DOHH2 (cell line): ENCODE results near the gene CNTNAP5.

Experiments used
- H3F3A ChIP-seq: fragments of 200-600 bp; sonication (generic), shearing (Covaris generic); 2 replicates; pipeline ENCODE4 v1.6.0; 2016; ENCODE audit warnings: antibody characterized with exemption, mild to moderate bottlenecking; ENCODE audit not compliant: control insufficient read depth, insufficient read depth
- H3K27ac ChIP-seq: fragments of 200-600 bp; sonication (generic); 2 replicates; pipeline ENCODE4 v1.5.1; 2014; ENCODE audit warnings: low read depth, mild to moderate bottlenecking, low read length, moderate library complexity
- H3K27me3 ChIP-seq: fragments of 200-600 bp; sonication (generic); 2 replicates; pipeline ENCODE4 v1.6.1; 2014; ENCODE audit warnings: mild to moderate bottlenecking, low read length, mixed read lengths; ENCODE audit not compliant: control insufficient read depth
- H3K36me3 ChIP-seq: fragments of 200-600 bp; sonication (generic); 2 replicates; pipeline ENCODE4 v1.6.1; 2014; ENCODE audit warnings: mild to moderate bottlenecking, low read length, moderate library complexity, mixed read lengths; ENCODE audit not compliant: control insufficient read depth
- H3K4me1 ChIP-seq: fragments of 200-600 bp; sonication (generic); 2 replicates; pipeline ENCODE4 v1.6.1; 2014; ENCODE audit warnings: mild to moderate bottlenecking, low read length, mixed read lengths; ENCODE audit not compliant: control insufficient read depth
- H3K4me2 ChIP-seq: fragments of 200-600 bp; sonication (generic); 2 replicates; pipeline ENCODE4 v1.6.0; 2014; ENCODE audit warnings: mild to moderate bottlenecking, low read length, moderate library complexity
- H3K4me3 ChIP-seq: fragments of 200-600 bp; sonication (generic); 2 replicates; pipeline ENCODE4 v1.5.1; 2014; ENCODE audit warnings: mild to moderate bottlenecking, low read length, mixed read lengths
- H3K79me2 ChIP-seq: fragments of 200-600 bp; sonication (generic); 2 replicates; pipeline ENCODE4 v1.6.1; 2014; ENCODE audit warnings: mild to moderate bottlenecking, low read length, mixed read lengths; ENCODE audit not compliant: control insufficient read depth
- H3K9me2 ChIP-seq: fragments of 200-600 bp; sonication (generic); replicated peaks from 2 replicates; pipeline ENCODE4 v1.6.1; 2014; ENCODE audit warnings: mild to moderate bottlenecking, low read length, mixed read lengths; ENCODE audit not compliant: control insufficient read depth
- H3K9me3 ChIP-seq: fragments of 200-600 bp; sonication (generic); 2 replicates; pipeline ENCODE4 v1.6.1; 2014; ENCODE audit warnings: antibody characterized with exemption, low read length, mixed read lengths; ENCODE audit not compliant: control insufficient read depth, insufficient read depth
- H4K20me1 ChIP-seq: fragments of 200-600 bp; sonication (generic); 2 replicates; pipeline ENCODE4 v1.6.0; 2014; ENCODE audit warnings: low read depth, mild to moderate bottlenecking, antibody characterized with exemption, low read length, moderate library complexity; ENCODE audit not compliant: control insufficient read depth, insufficient read depth
- CTCF ChIP-seq: fragments of 200-600 bp; sonication (generic); IDR thresholded peaks from one replicate; pipeline ENCODE4 v1.5.1; 2014; ENCODE audit warnings: antibody characterized with exemption, mild to moderate bottlenecking, low read depth, low read length; ENCODE audit not compliant: poor library complexity, severe bottlenecking
- EZH2phosphoT487 ChIP-seq: fragments of 200-600 bp; sonication (generic); IDR thresholded peaks from 2 replicates; pipeline ENCODE4 v1.6.1; 2017; ENCODE audit warnings: borderline replicate concordance, mild to moderate bottlenecking, antibody characterized with exemption, low read length, moderate library complexity, mixed read lengths

CNTNAP5 gene

GRCh38 chr2:124586835-124587234, 561.7 kb downstream of the CNTNAP5 start:
- Histone ChIP-seq H3K4me3 (no peak overlapping the region), H3K9me2 (no peaks in the 10 kb centered on the region), H4K20me1 (no peaks in the 10 kb centered on the region), H3K4me2 (no peak overlapping the region), H3K79me2 (no peaks in the 10 kb centered on the region), H3K4me1 (no peaks in the 10 kb centered on the region), H3K36me3 (no peaks in the 10 kb centered on the region), H3F3A (no peaks in the 10 kb centered on the region), H3K27ac (no peak overlapping the region), H3K27me3 (no peaks in the 10 kb centered on the region), H3K9me3 (no peaks in the 10 kb centered on the region)
- TF ChIP-seq EZH2phosphoT487 (no peak), CTCF (no peak)

- no peaks in the 10 kb centered on the region for H3K79me2 ChIP-seq
- no peak overlapping the region for H3K4me3 ChIP-seq
- H3K9me2 ChIP-seq = no peaks in the 10 kb centered on the region
- H4K20me1 ChIP-seq = no peaks in the 10 kb centered on the region
- TF ChIP-seq EZH2phosphoT487 (no peak), CTCF (no peak)
- no peaks in the 10 kb centered on the region for H3K9me3 ChIP-seq
- no peaks in the 10 kb centered on the region for H3K27me3 ChIP-seq
- no peak overlapping the region for H3K27ac ChIP-seq
- no peaks in the 10 kb centered on the region for H3F3A ChIP-seq
- no peak overlapping the region for H3K4me2 ChIP-seq
- H3K36me3 ChIP-seq = no peaks in the 10 kb centered on the region
- no peaks in the 10 kb centered on the region for H3K4me1 ChIP-seq
Measured at GRCh38 chr2:124589971-124590370, 564.9 kb downstream of the CNTNAP5 start.

DNA sequence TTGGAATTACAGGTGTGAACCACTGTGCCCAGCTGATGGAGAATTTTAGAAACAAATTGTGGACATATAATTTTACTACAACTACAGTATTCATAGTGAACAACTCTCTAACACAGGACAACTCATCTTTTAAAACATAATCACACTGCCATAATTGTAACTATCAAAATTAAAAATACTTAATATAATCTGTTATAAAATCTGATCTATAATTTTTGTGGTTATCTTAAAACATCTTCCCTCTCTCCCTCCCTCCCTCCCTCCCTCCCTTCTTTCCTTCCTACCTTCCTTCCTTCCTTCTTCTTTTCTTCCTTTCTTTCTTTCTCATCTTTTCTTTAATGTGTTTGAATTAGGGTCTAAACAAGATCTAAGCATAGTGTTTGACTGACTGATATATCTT, 577.7 kb downstream of the CNTNAP5 start:
- Histone ChIP-seq H3K27ac (no peak overlapping the region), H3K9me3 (no peaks in the 10 kb centered on the region; the same call in 1 of the 2 replicates), H4K20me1 (no peaks in the 10 kb centered on the region), H3K4me3 (no peak overlapping the region), H3K36me3 (no peaks in the 10 kb centered on the region), H3F3A (no peaks in the 10 kb centered on the region), H3K9me2 (no peaks in the 10 kb centered on the region), H3K4me1 (no peaks in the 10 kb centered on the region), H3K79me2 (no peaks in the 10 kb centered on the region), H3K27me3 (no peaks in the 10 kb centered on the region), H3K4me2 (no peak overlapping the region)
- TF ChIP-seq CTCF = no peak
- TF ChIP-seq EZH2phosphoT487 = no peak

GRCh38 chr2:124604940-124605339, 579.9 kb downstream of the CNTNAP5 start:
- Histone ChIP-seq H3K79me2 (no peaks in the 10 kb centered on the region), H3K4me2 (no peak overlapping the region), H3K4me3 (no peak overlapping the region), H3F3A (no peaks in the 10 kb centered on the region), H4K20me1 (no peaks in the 10 kb centered on the region), H3K27me3 (no peaks in the 10 kb centered on the region), H3K27ac (no peak overlapping the region), H3K9me2 (no peaks in the 10 kb centered on the region), H3K4me1 (no peaks in the 10 kb centered on the region), H3K36me3 (no peaks in the 10 kb centered on the region), H3K9me3 (no peaks in the 10 kb centered on the region)
- no peak for TF ChIP-seq CTCF
- no peak for TF ChIP-seq EZH2phosphoT487
